Stimulated activated CD4-positive, alpha-beta T cell treated with anti-CD3 and anti-CD28 coated beads, Interleukin-2, amount 100 ng/mL, for 24 hours (primary cell): Measurements from ENCODE around the gene NSD2.
A peak's percentile ranks its signal among the peaks of the same experiment; 100 is the strongest.

ENCODE experiments used
- DNase-seq, 2 donors: peaks; one replicate each; pipeline ENCODE4 v3.0.0-alpha.2; 2020

Gene NSD2

DNA sequence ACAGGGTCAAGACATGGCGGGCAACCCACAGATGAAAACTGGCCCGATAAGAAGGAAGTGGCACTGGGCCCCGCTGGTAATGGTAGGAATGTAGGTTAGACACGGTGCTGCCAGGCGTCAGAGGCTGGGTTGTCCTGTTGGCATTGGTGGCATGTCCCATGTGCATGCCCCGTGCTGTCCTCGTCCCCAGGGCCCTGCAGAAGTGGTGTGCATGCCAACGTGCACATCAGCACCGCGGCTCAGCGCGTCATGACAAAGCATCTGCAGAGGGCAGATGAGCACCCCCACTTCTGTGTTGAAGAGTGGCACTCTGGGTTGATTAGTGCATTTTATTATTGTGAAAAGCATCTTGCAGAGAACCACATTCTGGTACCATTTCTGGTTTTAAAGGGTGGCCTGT lies 102.0 kb downstream of the NSD2 start:
- no peak for DNase-seq

DNA sequence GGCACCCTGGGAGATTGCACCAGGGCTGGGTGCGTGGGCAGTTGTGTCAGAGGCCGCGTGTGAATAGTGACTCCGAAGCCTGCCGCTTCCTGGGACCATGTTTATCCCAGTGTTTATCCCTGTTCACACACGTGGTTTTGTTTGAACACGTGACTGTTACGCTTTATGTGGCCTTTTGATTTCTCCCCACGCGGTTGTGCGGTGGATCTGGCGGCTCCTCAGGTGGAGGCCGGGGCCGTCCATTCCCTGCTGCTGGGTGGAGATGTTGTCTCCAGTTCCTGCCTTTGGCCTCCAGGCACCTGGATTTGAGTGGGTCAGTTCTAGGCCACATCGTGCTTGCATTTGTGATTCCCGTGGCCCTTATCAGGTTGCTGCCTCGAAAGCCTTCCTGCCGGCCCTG lies 102.5 kb downstream of the NSD2 start:
- no peak for DNase-seq

DNA sequence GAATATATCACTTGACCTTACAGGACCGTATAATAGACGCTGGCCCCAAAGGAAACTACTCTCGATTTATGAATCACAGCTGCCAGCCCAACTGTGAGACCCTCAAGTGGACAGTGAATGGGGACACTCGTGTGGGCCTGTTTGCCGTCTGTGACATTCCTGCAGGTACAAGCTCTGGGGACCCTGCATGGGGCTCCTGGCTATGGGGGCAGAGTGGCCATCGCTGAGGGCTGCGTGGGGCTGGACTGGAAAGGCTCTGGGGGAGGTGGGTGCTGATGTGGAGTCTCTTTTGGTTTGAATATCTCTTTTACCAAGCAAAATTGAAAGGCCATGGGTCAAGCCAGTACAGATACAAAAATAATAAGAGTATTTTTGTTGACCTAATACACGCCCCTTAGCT lies 103.6 kb downstream of the NSD2 start:
- no peak for DNase-seq

DNA sequence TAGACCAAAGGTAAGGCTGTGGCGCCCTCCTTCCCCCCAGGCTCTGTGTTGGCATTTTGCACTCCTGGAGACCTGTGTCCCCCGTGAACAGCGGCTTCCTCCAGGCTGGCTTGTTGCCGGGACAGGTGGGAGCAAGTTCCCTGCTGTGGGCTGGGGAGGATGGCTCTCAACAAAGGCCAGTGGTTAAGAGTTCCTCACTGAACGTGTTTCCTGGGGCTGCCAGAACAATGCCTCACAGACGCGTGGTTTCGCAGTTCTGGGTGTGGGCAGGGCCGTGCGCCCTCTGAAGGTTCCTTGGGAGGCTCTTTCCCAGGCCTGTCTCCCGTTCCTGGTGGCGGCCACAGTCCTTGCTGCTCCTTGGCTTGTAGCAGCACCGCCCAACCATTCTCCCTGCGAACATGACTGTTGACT lies 104.2 kb downstream of the NSD2 start:
- no peak for DNase-seq

DNA sequence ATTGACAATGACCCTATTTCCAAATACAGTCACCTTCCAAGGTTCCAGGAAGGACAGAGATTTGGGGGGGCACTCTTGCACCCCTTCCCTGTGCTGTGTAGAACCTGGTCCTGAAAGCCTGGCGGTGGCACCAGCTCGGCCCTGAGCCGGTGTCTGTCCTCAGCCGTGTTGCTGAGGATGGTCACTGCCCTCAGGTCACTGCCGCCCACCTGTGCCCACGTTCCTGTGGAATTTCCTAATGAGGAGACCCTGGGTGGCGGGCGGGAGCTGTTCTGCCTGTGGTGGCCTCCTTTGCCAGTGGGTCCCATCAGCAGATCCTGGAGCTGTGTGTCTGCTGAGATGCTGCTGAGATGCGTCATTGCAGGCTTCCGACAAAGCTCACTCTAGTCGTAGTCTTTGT lies 104.7 kb downstream of the NSD2 start:
- DNase-seq, result no peak

DNA sequence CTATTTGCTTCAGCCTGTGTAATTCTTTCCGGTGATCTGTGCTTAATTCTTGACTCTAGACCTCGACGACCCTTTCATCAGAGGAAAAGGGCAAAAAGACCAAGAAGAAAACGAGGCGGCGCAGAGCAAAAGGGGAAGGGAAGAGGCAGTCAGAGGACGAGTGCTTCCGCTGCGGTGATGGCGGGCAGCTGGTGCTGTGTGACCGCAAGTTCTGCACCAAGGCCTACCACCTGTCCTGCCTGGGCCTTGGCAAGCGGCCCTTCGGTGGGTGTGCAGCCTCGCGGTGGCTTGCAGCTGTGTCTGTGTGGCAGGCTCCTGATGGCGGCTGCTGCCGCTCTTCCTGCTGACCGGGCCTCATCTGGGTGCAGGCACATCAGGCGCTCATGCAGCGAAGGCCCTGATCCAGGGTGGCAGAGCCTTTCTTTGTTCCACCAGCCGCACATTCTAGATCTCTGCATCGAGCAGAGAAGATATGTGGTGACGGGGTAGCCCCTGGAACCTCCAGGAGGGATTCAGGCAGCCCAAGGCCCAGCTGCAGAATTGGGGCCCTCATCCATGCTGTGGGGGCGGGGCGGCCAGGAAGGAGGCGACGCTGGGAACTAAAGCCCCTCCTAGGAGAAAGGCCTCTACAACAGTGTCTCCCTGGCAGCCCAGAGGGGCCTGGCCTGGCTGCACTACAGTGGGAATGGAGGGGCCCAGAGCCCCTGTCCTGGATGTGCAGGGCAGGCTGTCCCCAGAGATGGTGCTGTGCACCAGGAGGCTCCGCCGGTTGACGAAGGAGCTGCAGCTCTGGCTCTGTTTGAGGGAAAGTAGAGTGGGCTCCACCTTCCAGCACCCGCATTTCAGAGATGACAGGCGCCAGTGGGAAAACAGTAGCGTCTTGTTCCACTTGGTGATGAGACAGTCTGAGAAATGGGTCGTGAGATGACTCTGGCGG lies 105.5 kb downstream of the NSD2 start:
- DNase-seq, result no peak

DNA sequence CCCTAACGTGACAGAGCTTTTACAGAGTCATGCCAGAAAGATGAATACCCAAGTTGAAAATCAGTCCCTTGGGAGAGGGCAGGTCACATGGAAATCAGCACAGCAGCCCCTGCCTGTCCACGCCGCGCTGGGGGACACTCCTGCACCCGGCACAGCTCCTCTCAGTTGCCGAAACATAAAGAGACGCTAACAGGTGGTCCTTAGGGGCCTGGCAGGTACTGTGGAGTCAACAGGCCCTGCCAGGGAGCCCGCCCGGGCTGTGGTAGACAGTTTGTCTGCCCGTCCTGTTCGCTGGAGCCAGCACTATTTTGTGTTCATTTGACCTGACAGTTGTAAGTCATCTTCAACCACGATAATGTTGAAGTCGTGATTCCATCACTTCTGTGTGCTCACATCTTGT lies 107.0 kb downstream of the NSD2 start:
- DNase-seq, result no peak

DNA sequence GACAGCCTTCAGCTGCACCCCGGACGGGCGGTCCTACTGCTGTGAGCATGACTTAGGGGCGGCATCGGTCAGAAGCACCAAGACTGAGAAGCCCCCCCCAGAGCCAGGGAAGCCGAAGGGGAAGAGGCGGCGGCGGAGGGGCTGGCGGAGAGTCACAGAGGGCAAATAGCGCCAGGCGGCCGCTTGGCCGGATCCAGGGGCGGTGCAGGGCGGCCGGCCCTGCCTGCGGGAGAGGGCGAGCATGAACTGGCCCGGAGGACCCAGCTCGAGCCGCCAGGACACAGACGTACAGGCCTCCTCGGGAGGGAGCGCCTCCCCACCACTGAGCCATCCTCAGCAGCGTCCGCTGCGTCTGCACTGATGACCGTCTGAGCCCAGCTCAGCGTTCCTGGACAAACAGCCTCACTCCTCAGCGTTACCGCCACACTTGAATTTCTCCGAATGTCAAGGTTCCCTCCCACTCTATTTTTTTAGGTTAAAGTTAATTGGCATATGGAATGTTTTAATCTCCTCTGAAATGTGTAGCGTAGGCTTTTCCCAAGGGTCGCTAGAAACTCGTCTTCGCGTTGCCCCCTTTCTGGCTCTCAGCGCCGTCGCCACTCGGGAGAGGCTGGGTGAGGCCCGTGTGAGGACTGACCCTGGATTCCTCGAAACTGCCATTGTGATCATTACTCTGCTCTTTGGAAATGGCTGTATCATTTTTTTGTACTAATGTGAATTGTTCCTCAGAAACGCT lies 107.7 kb downstream of the NSD2 start:
- DNase-seq, result no peak

DNA sequence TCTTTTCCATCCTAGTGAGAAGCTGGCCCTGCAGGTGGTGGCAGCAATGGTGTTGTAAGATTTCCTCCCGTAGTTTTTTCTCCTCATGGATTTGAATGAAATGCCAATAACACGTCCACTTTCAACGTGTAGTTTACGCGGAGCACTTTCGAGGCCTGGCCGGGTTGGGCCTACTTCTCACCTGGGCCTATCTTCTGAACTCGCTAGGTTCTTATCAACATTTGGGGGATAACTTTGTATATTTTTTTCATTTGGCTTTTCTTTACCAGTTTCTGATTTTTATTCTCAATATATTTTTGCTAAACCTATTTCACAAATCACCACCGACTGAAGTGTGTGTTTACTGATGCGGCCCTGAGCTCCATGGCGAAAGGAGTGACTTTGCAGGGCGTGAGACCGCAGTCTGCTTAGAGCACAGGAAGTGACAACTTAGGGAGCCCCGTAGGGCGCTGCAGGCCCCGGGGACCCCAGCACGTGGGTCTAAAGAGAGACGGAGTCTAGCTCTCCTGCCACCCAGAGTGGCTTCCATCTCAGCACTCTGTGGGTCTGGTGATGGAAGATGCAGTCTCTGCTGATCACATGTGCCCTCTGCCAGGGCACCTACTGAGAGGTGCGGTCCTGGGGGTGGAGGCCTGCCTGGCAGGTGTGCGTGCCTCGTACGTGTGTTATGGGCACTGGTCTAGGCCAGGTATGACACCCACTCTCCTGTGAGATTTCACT lies 108.4 kb downstream of the NSD2 start:
- DNase-seq, result no peak

DNA sequence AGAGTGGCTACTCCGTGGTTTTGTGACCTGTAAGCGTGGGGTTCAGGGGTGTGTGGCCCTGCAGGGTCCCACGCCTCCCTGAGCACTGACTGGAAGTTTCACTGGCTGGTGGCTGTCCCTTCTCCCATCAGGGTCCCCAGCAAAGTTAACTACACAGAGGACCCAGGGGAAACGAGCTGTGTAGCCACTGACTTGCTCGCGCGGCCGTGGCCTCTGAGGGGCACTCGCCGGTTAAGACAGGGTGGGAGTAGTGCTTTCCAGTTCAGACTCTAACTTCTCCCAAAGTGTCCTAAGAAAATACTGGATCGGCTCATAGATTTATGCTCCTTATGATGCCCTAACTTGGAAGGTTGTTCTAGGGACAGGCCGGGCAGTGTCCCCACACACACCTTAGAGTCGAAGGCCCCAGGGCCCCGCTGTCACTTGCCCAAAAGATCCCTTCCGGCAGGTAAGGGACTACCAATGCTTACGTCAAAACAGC lies 109.4 kb downstream of the NSD2 start:
- no peak for DNase-seq

DNA sequence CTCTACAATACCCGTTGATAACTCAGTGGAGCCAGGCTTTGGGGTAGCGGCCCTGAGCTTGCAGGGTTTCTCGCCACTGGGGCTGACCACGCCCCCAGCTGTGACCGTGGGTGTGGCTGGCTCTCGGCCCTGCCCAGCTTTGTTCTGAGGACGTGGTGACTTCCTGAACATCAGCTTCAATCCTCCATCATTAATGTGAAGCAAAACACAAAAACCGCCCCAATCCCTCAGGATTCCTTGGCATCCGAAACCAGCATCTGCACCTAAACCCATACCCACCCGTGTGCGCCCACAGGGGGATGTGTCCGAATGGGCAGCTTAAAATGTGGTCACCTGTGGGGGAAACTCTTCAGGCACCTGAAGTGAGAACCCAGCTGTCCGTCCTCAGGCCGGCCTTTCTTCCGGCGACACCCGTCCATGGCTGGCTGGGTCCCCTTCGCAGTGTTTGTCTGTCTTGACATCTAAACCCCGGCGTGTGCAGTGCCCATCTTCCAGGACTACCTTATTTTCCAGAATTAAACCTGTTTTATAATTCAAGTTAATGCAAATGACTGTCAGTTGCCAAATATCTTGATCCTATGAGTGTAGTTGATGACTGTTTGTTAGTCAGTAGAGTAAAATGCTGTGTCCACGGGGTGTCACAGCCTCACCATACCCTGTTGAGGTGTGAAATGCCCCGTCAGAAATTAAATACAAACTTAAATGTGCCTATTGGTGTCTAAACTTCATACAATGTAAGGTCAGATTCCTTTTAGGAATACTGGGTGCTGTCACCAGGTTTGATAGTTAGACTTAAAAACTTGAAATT lies 110.3 kb downstream of the NSD2 start:
- peak in 1 of 2 donors; percentile 37 for DNase-seq

DNA sequence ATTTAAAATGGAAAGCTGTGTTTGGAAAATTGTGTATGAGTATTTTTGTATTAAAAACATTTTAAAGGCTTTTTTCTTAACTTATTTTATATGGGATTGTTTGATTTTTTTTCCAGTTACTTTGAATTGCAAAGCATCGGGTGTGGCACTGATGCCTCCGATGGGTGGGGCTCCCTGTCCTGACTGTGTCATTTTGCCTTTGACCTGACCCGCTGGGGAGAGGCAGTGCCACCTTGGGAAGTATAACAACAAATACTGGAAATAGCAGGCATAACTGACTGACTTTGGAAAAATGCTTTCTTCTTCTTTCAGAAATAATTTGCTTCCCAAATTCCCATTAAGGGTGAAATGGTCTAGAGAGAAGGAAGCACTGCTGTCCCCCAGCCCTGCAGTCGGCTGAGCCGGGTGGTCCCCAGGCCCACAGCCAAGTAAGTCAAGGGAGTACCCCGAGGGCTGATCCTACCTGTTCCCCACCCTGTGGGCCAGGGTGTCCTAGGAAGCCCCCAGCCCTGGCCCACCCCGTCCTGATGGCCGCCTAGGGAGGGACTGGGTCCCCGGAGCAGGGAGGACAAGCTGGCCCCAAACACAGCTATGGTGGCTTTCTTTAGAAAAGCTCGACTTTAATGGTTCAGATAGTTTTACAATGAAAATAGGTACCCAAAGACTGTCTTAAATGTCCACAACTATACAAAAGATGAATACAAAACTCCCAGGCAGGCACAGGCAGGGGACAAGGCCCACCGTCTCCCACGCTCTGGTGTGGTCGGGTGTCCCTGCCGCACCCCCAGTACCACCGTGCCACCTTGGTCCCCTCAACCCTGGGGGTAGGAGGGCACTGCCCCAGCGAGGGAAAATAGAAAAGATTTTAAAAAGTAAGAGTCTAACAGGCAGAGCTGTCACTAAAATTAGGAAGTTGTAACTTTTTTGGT lies 111.2 kb downstream of the NSD2 start:
- no peak for DNase-seq

DNA sequence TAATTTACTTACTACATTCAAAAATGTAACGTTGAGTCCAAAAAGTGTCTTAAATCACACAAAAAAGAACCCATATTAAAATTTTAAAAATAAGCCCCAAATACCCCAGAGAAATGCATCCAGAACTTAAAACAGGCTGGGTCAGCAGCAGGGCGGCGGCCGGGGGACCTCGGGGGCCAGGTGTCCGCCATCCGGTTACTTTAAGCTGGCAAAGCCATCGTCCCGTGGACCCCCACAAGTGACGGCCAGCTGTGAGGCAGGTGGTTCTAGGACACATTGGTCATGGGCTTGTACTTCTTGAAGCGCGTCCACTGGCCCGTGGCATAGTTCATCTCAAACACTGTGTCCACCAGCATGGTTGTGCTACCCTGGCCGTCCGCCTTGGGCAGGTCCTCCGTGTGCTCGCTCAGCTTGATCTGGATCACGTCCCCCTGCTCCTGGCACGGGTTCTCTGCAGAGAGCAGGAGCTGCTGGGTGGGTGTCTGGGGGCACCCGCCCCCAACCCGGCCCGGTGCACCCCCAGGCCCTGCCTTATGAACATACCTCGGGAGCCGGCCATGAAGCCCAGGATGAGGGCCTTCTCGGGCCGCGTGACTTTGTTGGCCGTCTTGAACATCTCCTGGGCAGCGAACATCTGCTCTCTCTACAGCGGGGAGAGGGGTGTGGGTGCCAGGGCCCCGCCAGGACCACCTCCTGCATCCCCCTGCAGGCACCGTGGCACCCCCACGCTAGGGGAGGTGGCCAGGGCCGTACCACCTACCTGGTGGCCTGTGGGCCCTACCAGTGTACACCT lies 112.1 kb downstream of the NSD2 start:
- DNase-seq, result no peak

DNA sequence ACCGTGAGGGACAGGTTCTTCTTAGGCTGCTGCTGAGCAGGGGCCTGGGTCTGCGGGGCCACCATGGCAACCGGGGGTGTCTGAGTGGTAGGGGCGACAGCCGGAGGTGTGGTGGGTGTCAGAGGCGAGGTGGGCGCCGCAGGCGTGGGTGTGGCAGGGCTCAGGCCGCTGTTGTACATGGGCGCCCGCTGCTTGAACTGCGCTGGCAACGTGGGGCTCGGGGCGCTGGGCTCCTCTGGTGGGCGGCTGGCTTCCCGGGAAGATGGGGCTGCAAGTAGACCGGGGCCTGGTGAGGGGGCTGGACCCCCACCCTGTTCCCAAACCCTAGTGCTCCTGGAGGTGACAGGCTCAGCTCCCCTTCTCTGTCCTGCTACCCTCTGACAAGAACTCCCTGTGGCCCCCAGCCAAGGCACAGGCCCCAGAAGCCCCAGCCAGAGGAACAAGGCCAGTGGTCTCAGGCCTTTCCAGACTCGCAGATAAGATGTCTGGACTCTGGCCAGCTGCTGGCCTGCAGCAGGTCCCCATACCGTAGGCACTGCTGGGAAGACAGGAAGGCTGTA lies 112.7 kb downstream of the NSD2 start:
- DNase-seq, result no peak

DNA sequence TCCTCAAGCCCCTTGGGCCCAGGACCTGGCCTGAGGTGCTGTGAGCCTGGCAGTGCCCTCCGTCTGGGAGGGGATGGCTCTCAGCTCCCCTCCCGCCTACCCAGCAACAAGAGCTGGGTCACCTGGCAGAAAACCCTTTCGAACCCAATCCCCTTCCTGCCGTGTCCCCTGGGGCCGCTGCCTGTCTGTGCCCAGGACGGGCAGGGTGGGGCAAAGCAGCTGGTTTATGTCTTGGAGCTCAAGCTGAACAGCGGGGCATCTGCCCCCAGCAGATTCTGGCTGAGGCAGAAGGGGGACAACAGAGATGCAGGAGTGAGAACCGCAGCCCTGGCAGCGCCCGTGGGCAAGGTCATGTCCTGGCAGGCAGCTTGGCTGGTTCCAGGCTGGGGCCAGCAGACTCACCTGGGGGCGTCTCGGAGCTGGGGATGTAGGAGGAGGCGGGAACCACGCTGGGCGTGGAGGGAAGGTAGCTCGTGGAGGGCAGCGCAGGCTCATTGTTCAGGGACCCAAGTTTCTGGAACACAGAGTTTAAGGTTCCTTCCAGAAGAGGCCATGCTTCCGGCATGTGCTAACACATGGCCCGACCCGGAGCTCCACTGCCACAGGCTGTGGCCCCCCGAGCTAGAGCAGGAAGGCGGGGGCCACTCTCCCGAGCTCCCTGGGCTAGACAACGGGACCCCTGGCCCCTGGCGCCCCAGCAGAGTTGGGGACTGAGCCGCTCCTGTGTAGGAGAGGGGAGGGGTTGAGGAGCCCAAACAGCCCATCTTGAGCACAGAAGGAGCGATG lies 113.4 kb downstream of the NSD2 start:
- DNase-seq, result no peak

DNA sequence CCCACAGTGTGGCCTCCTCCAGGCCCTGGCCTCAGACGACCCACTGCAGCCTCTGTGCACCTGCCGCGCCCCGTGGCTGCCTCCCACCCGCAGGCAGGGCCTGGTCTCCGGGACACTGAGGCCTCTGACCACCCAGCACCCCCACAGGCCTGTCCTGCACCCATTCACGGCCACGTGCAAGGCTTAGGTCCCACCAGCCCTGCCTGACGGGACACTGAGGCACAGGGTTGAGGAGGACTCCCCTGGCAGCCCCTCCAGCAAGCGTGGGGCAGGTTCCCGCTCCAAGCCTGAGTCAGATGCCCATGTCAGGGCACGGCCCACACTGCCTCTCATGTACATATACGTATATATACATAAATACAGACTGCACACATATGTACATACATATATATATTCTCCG lies 114.1 kb downstream of the NSD2 start:
- DNase-seq, result no peak

DNA sequence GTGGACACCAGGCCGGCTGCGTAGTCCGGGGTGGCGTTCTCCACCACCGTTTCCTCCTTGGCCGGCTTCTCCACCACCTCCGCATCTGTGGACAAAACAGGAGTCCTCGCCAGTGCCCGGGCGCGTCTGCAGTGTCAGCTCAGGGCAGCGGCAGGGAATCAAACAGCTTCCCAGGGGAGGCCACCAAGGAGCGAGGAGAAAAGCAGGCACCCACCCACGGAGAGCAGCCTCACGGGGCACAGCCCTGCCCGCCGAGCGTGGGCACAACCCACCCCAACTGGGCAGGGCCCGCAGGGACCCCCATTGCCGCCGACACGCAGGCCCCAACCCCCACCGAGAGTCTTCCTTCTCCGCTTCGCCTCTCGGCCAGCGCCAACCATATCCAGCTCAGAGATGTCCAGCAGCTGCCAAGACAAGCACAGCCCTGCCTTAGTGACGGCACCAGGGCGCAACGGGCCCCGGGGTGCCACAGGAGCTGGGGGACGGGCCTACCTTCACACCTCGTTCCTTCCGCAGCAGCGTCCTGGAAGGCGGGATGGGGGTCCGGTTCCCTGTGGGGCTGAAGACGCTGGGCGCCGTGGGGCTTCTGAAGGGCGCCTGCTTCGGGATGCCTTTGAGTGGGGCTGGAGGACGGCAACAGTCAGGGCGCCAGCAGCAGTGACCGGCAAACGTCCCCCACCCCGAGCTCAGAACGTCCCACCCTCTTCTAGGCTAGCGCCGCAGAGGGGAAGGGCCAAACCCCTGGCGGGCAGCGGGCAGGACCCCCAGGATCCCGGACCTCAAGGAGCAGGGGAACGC lies 114.8 kb downstream of the NSD2 start:
- DNase-seq, result no peak

DNA sequence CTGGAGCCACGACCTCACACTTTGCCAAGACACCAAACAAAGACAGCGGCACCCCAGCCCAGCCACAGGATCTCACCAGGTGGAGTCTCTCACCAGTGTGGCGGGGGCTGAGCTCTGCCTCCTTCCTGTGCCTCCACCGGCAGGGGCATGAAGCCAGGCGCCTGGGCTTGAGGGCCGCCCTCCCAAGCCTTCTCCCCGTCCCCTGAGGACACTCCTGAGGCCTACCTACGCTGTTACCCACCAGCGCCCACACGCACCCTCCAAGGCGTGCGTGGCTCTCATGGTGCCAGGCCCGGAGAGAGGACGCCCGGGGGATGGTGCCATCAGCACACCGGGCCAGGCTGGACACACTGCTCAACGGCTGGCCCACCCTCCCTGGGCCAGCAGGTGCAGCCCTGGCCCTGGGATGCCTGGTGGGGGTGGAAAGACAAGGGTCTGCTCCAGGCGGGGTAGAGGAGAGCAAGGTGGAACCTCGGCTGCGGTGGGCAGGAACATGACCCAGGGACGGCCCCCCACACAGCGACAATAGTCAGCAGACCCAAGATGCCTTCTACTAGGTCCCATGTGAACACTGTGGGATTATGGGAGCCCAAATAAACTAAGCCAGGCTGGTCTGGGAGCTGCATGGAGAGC lies 115.5 kb downstream of the NSD2 start:
- no peak for DNase-seq
